HUES6 (cell line): ENCODE results near the gene LMAN1.
A peak's percentile ranks its signal among the peaks of the same experiment; 100 is the strongest.

ENCODE experiments used
- H3K27ac ChIP-seq: 2 replicates; pipeline ENCODE4 v1.7.0; 2013; ENCODE audit warnings: low read depth, mild to moderate bottlenecking, low read length, inconsistent platforms
- H3K27me3 ChIP-seq: 2 replicates; pipeline ENCODE4 v1.6.1; 2013; ENCODE audit warnings: low read length; ENCODE audit not compliant: control insufficient read depth, insufficient read depth
- H3K36me3 ChIP-seq: 2 replicates; pipeline ENCODE4 v1.6.1; 2013; ENCODE audit warnings: low read length; ENCODE audit not compliant: control insufficient read depth, insufficient read depth
- H3K4me1 ChIP-seq: 2 replicates; pipeline ENCODE4 v1.6.1; 2013; ENCODE audit warnings: low read length; ENCODE audit not compliant: control insufficient read depth, insufficient read depth
- H3K4me3 ChIP-seq: 2 replicates; pipeline ENCODE4 v1.5.1; 2013; ENCODE audit warnings: low read depth, low read length
- H3K9ac ChIP-seq: one replicate; pipeline ENCODE4 v1.6.1; 2013; ENCODE audit warnings: mild to moderate bottlenecking, low read length
- H3K9me3 ChIP-seq: 2 replicates; pipeline ENCODE4 v1.6.1; 2013; ENCODE audit warnings: low read depth, low read length; ENCODE audit not compliant: control insufficient read depth, insufficient read depth

The LMAN1 gene

DNA sequence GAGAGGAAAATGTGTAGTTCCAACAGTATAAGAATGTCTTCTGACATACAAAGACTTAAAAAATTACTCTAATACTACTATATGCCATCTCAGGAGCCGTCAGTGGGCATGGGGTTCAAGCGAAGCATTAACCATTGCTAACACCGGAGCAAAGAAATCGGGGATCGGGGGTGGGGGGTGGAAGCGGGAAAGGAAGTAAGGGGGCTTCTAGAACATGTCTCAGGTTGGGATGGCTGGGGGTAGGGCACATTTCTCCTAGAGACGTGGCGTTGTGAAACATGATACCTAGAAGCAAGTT lies 702 bp downstream of the LMAN1 start:
- no peak overlapping the region for H3K27ac ChIP-seq
- H3K9ac ChIP-seq, result peak overlapping the region; percentile 94
- H3K36me3 ChIP-seq, result peaks cover 26% of the 10 kb centered on the region
- H3K27me3 ChIP-seq, result peaks cover 35% of the 10 kb centered on the region
- H3K4me3 ChIP-seq, result peak overlapping the region; percentile 100
- peaks cover 5% of the 10 kb centered on the region; the same call in 1 of the 2 replicates for H3K4me1 ChIP-seq
- no peaks in the 10 kb centered on the region for H3K9me3 ChIP-seq

DNA sequence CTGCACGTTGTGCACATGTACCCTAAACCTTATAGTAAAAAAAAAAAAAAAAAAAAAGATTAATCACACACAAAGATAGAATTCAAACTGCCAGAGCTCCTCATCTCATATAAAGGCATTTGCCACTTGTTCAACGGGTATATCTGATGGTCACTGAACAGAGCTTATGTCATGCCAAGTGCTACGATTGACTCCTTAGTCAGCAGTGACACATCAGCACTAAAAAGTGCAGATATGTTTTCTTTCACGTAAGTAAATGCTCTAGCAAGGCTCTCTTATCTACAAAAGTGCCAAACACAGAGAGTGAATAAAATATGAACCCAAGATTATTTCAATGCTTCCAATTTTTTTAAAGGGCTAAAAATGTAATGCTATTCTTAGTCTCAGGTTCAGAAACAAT lies 1.1 kb downstream of the LMAN1 start:
- peaks cover 30% of the 10 kb centered on the region for H3K36me3 ChIP-seq
- peak overlapping the region; percentile 100 for H3K4me3 ChIP-seq
- H3K9ac ChIP-seq, result peak overlapping the region; percentile 94
- H3K27me3 ChIP-seq, result peaks cover 31% of the 10 kb centered on the region
- no peaks in the 10 kb centered on the region for H3K9me3 ChIP-seq
- no peak overlapping the region for H3K27ac ChIP-seq
- H3K4me1 ChIP-seq, result peaks cover 5% of the 10 kb centered on the region; the same call in 1 of the 2 replicates

DNA sequence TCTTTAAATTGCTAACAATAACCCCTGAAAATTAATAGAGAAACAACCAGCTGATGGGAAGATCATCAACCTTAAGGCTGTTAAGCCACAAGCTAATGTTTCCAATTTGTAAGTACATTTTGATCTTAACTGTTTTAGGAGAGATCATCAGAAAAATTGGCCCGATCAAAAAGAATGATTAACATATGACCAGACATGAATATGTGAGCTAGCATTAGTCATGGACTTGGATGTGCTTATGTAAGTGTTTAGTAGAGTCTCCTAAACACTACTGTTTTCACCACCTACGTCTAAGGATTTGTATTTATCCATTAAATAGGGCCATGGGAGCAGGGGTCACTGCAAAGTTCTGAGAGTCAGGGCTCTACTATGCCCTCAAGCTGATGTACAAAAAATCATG lies 4.3 kb downstream of the LMAN1 start:
- Histone ChIP-seq H3K27ac (no peak overlapping the region), H3K27me3 (peaks cover 5% of the 10 kb centered on the region), H3K9me3 (no peaks in the 10 kb centered on the region), H3K36me3 (peaks cover 60% of the 10 kb centered on the region), H3K4me1 (peaks cover 3% of the 10 kb centered on the region; the same call in 1 of the 2 replicates), H3K4me3 (no peak overlapping the region), H3K9ac (no peak overlapping the region)

DNA sequence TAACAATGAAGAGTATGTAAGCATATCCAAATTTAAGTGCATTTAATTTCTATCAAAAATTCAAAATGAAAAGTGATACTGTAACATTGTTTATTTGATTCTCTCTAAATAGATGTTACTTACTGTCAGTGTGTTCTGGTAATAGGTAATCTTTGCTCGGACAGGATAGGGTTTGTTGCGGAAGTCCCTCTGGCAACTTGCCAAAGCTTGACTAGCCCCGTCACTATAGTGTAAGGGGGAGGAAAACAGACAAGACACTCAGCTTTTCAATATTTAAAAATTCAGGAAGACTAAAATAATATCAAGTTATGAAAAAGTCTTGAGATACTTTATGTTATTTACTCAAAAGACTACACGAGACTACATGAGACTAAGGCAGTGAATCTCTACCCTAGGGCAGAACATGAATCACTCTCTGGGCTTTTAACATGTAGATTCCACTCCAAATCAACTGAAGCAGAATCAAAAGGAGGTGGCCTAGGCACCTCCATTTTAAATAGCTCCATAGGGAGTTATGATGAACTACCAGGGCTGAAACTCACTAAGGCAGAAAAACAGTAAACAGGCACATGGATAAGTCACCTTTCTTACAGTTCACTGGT lies 5.9 kb downstream of the LMAN1 start:
- Histone ChIP-seq H3K27me3 (no peaks in the 10 kb centered on the region), H3K27ac (no peak overlapping the region), H3K9me3 (no peaks in the 10 kb centered on the region), H3K4me3 (no peak overlapping the region), H3K9ac (no peak overlapping the region), H3K36me3 (peaks cover 75% of the 10 kb centered on the region), H3K4me1 (no peaks in the 10 kb centered on the region)

DNA sequence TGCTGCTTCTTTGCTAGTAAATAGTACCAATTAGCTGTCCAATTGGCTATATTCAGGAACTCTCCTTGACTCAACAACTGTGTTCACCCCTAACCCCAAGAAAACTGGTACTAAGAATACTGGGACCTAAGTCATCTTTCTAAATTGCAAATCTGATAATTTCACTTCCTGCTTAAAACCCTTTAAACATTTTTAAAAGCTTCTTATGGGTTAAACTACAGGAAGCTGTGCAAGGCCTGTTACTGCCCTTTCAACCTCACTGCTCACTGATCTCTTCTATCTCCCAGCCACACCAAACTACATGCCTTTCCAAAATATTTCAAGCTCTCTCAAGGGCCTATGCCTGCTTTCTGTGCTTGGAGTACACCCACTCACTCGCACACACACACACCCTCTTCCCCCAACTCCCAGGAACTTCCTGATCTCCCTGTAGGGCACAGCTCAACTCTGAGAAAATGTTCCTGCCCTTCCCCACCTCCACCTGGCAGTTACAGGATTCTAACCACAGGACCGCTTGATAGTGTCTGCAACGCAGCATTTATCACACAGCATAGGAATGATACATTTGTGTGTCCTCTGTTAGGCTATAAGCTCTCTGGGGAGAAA lies 6.7 kb downstream of the LMAN1 start:
- Histone ChIP-seq H3K9me3 (no peaks in the 10 kb centered on the region), H3K9ac (no peak overlapping the region), H3K27ac (no peak overlapping the region), H3K4me1 (no peaks in the 10 kb centered on the region), H3K36me3 (peaks cover 83% of the 10 kb centered on the region), H3K27me3 (no peaks in the 10 kb centered on the region), H3K4me3 (no peak overlapping the region)

DNA sequence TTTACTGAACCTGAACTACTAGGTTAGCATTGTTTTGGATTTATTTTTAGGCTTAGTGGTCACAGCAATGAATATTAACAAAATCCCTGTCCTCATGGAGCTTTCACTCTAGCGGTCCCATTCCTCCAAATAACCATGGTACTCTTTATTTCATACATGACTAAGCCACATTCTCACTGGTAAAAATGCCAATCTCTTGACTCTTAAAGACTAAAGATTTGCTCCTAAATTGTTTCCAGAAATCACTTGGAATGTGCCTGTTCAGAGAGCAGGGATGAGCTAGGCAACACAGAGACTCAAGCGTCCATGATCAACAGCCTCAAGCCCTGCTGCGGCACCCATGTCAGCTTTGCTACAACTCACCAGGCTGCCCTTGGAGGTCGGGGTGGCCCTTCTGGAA lies 13.5 kb downstream of the LMAN1 start:
- Histone ChIP-seq H3K9ac (no peak overlapping the region), H3K27me3 (no peaks in the 10 kb centered on the region), H3K36me3 (peaks cover 90% of the 10 kb centered on the region), H3K4me3 (no peak overlapping the region), H3K4me1 (no peaks in the 10 kb centered on the region), H3K9me3 (no peaks in the 10 kb centered on the region), H3K27ac (no peak overlapping the region)

DNA sequence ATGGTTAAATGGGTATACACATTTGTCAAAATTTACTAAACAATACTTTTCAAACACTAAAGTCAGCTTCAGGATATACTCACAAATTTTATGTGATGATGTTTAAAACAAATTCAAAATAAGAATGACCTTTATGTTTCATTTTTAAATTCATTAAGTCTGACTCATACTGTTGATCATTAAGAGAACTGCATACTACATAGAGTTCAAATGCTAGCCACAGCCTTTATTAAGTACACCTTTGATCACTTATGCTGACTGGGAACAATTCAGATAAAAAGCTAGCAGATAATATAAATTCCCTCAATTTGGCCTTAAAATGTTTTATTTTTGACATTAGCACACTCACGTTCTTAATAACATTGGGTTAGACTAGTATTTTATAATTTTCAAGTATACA lies 14.1 kb downstream of the LMAN1 start:
- no peaks in the 10 kb centered on the region for H3K4me1 ChIP-seq
- no peaks in the 10 kb centered on the region for H3K9me3 ChIP-seq
- no peak overlapping the region for H3K9ac ChIP-seq
- peaks cover 92% of the 10 kb centered on the region for H3K36me3 ChIP-seq
- no peak overlapping the region for H3K27ac ChIP-seq
- no peak overlapping the region for H3K4me3 ChIP-seq
- H3K27me3 ChIP-seq, result no peaks in the 10 kb centered on the region

DNA sequence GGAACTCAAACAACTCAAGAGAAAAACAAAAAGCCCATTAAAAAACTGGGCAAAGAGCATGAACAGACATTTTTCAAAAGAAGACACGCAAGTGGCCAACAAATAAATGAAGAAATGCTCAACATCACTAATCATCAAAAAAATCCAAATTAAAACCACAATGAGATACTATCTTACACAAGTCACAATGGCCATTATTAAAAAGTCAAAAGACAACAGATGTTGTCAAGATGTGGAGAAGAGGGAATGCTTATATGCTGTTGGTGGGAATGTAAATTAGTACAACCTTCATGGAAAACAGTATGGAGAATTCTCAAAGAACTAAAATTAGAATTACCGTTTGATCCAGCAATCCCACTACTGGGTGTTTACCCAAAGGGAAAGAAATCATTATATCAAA lies 15.1 kb downstream of the LMAN1 start:
- Histone ChIP-seq H3K9me3 (no peaks in the 10 kb centered on the region), H3K27ac (no peak overlapping the region), H3K9ac (no peak overlapping the region), H3K4me1 (no peaks in the 10 kb centered on the region), H3K27me3 (no peaks in the 10 kb centered on the region), H3K4me3 (no peak overlapping the region), H3K36me3 (peaks cover 92% of the 10 kb centered on the region)

DNA sequence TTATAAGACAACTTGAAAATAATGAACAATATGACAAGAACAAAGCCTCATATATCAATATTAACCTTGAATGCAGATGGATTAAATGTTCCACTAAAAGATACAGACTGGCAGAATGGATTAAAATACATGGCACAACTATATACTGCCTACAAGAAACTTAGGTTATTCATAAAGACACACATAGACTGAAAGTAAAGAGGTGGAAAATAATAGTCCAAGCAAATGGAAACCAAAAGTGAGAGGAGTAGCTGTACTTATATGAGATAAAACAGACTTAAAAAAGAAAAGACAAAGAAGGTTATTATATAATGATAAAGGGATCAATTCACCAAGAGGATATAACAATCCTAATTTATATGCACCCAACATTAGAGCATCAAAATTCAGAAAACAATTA lies 18.2 kb downstream of the LMAN1 start:
- Histone ChIP-seq H3K4me1 (no peaks in the 10 kb centered on the region), H3K9ac (no peak overlapping the region), H3K9me3 (no peaks in the 10 kb centered on the region), H3K36me3 (peaks cover 89% of the 10 kb centered on the region), H3K4me3 (no peak overlapping the region), H3K27ac (no peak overlapping the region), H3K27me3 (no peaks in the 10 kb centered on the region)

DNA sequence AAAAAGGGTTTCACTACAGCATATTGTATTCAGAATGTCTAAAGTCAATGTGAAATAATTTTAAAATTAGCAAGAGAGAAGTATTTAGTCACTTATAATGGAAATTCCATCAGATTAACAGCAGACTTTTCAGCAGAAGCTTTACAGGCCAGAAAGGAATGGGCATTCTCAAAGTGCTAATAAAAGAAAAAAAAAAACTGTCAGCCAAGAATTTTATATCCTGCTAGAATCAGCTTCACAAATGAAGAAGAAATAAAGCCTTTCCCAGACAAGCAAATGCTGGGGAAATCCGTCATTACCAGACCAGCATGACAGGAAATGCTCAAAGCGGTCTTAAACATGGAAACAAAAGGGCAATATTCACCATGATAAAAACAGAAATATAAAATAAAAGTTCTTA lies 18.8 kb downstream of the LMAN1 start:
- Histone ChIP-seq H3K36me3 (peaks cover 89% of the 10 kb centered on the region), H3K27ac (no peak overlapping the region), H3K27me3 (no peaks in the 10 kb centered on the region), H3K9me3 (no peaks in the 10 kb centered on the region), H3K4me1 (no peaks in the 10 kb centered on the region), H3K4me3 (no peak overlapping the region), H3K9ac (no peak overlapping the region)

DNA sequence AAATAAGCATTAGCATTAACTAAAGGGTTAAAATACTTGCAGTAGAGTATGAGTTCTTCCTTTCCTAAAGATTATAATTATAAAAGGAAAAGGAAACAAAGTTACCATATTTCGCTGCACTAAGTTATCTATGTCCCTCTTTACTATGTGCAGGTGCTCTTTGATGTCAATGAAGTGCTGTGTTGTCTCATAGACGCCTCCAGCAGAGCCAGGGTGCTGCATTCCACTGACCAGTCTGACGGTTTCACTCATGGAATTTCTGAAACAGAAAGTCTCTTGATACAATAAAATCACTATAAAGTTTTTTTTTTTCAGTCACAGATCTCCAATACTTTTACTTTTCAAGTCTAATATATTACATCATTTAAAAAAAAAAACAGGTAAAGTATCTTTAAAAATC lies 26.1 kb downstream of the LMAN1 start:
- H3K27me3 ChIP-seq, result no peaks in the 10 kb centered on the region
- no peaks in the 10 kb centered on the region for H3K9me3 ChIP-seq
- H3K36me3 ChIP-seq, result peaks cover 89% of the 10 kb centered on the region
- H3K4me3 ChIP-seq, result no peak overlapping the region
- no peaks in the 10 kb centered on the region for H3K4me1 ChIP-seq
- no peak overlapping the region for H3K9ac ChIP-seq
- no peak overlapping the region for H3K27ac ChIP-seq
